ENCODE data around the gene NSUN6.
"Not testable (repeated sequence)": the region's sequence is repeated elsewhere in the genome, so short reads cannot be mapped to it uniquely, and the experiment has no call there.

Gene NSUN6

GRCh38 chr10:18607503-18608378 is 43.6 kb downstream of the NSUN6 start:
- no peak for DNase-seq

GRCh38 chr10:18606051-18606695 is 45.2 kb downstream of the NSUN6 start:
- no peak for DNase-seq

- DNase-seq, result no peak
These were observed 50.1 kb downstream of the NSUN6 start for GRCh38 chr10:18601321-18601720.

DNA sequence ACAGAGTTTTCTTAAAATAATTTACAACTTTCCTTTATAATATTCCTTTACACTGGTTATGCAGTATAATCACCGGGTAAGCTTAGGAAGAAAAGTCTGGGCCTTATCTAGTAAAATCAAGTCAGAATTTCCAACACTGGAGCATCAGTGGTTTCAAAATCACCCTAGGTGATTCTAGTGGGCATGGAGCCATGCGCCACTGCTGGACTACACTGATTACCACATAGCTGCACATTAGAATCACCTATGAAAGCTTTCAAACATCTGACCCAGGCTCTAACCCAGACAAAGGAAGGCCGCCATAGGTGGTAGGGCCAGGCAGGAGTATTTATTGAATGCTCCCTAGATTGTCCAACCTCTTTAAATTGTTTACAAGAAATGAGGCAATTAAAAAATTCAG is 52.0 kb downstream of the NSUN6 start:
- no peak for DNase-seq

- DNase-seq, result no peak
These were observed 56.7 kb downstream of the NSUN6 start for GRCh38 chr10:18594574-18595156.

GRCh38 chr10:18591141-18591540 is 60.2 kb downstream of the NSUN6 start:
- not testable (repeated sequence) for DNase-seq

DNA sequence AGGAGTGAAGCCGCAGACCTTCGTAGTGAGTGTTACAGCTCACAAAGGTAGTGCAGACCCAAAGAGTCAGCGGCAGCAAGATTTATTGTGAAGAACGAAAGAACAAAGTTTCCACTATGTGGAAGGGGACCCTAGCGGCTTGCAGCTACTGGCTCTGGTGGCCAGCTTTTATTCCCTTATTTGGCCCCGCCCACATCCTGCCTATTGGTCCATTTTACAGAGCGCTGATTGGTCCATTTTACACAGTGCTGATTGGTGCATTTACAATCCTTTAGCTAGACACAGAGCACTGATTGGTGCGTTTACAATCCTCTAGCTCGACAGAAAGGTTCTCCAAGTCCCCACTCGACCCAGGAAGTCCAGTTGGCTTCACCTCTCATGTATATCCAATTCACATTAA is 64.8 kb downstream of the NSUN6 start:
- DNase-seq, result not testable (repeated sequence)

DNA sequence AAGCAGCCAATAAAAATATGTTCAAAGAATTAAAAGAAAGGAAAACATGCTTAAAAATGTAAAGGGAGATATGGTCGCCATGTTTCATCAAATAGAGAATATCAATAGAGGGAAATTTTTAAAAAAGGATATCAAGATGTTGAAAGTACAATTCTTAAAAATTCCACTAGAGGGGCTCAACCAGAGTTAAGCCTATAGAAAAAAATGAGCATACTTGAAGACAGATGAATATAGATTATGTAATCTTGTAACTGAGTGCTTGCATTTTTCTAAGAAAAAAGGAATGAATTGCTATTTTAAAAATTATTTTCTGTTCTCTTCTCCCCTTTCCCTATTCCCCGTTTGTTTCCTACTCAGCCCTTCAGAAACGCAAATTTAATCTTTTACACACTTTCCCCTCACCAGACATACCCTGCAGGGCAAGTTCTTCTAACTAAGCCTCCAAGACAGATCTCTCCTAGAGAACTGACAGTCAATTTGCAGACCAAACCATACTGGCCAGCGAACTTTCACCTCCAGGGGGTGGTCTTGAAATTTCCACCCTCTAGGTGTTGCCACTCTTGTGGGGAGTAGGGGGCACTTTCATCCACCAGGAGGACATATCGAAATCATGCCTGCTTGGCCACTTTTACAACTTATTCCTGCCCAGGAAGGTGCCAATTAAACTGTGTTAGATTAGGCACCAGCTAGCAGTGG is 67.7 kb downstream of the NSUN6 start:
- DNase-seq, result no peak

- DNase-seq, result no peak
These were observed 68.6 kb downstream of the NSUN6 start for GRCh38 chr10:18582803-18583202.

- no peak for DNase-seq
These were observed 73.3 kb downstream of the NSUN6 start for GRCh38 chr10:18577823-18578685.

- DNase-seq, result no peak
These were observed 74.8 kb downstream of the NSUN6 start for GRCh38 chr10:18576586-18576985.

DNA sequence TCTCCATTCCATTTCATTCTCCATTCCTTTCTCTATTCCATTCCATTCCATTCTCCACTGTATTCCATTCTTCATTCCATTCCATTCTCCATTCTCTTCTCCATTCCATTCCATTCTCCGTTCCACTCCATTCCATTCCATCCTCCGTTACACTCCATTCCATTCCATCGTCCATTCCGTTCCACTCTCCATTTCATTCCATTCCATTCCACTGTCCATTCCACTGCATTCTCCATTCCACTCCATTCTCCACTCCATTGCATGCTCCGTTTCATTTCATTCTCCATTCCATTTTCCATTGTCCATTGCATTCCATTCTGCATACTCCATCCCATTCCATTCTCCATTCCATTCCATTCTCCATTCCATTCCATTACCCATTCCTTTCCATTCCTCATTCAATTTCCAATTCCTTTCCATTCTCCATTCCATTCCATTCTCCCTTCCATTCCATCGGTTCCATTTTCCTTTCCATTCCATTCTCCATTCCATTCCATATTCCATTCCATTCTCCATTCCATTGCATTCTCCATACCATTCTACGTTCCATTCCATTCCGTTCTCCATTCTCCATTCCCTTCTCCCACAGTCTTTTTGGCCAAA is 78.3 kb downstream of the NSUN6 start:
- no peak for DNase-seq

GRCh38 chr10:18571780-18572179 is 79.6 kb downstream of the NSUN6 start:
- no peak for DNase-seq

- DNase-seq, result no peak
These were observed 80.3 kb downstream of the NSUN6 start for GRCh38 chr10:18571076-18571475.

GRCh38 chr10:18570386-18570785 is 81.0 kb downstream of the NSUN6 start:
- DNase-seq, result not testable (repeated sequence)

GRCh38 chr10:18567343-18567856 is 84.0 kb downstream of the NSUN6 start:
- no peak for DNase-seq

DNA sequence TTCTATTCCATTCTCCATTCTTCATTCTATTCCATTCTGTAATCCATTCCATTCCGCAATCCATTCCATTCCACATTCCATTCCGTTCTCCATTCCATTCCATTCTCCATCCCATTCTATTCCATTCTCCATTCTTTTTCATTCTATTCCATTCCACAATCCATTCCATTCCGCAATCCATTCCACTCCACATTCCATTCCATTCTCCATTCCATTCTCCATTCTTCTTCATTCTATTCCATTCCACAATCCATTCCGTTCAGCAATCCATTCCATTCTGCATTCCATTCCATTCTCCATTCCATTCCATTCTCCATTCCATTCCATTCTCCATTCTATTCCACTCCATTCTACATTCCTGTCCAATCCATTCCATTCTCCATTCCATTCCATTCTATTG is 85.2 kb downstream of the NSUN6 start:
- no peak for DNase-seq

- DNase-seq, result no peak
These were observed 86.4 kb downstream of the NSUN6 start for GRCh38 chr10:18565006-18565405.

- no peak for DNase-seq
These were observed 88.2 kb downstream of the NSUN6 start for GRCh38 chr10:18563003-18563726.

- DNase-seq, result no peak
These were observed 89.4 kb downstream of the NSUN6 start for GRCh38 chr10:18561861-18562551.
